ENCODE results near the gene MINPP1.
"Not testable (repeated sequence)": the region's sequence is repeated elsewhere in the genome, so short reads cannot be mapped to it uniquely, and the experiment has no call there.

The MINPP1 gene

DNA sequence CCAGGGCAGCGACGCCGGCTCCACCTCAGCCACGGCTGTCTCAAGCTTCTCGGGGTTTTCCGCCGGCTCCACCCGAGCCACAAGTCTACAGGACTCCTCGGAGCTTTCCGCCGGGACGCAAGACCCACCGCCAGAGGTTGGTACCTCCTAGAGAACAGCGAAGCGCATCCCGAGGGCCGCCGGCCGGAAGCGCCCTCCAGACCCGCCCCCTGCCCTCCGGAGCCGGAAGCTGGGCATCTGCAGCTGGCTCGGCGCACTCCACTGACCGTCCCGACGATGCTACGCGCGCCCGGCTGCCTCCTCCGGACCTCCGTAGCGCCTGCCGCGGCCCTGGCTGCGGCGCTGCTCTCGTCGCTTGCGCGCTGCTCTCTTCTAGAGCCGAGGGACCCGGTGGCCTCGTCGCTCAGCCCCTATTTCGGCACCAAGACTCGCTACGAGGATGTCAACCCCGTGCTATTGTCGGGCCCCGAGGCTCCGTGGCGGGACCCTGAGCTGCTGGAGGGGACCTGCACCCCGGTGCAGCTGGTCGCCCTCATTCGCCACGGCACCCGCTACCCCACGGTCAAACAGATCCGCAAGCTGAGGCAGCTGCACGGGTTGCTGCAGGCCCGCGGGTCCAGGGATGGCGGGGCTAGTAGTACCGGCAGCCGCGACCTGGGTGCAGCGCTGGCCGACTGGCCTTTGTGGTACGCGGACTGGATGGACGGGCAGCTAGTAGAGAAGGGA, at the start of gene MINPP1:
Gene MINPP1 (plus strand): TSS at position 254 of the 726 bp plus-strand sequence. CDS start 23 bp downstream, at position 277.
- DNase-seq (ENCODE audit: low read depth), result peak; percentile 88
- peak within 1 kb of the TSS; percentile 85 for H3K4me3 ChIP-seq (ENCODE audit: low read depth, low read length)
- TF ChIP-seq CTCF (IDR thresholded peaks at IDR 0.05; ENCODE audit: insufficient read depth, low read depth, low read length, missing control alignments), result no peak

GRCh38 chr10:87456586-87457220, 48.0 kb upstream of the MINPP1 start:
- not testable (repeated sequence) for H3K4me3 ChIP-seq (ENCODE audit: low read depth, low read length); DNase-seq (ENCODE audit: low read depth)

GRCh38 chr10:87461751-87462150, 42.9 kb upstream of the MINPP1 start:
- not testable (repeated sequence) for DNase-seq (ENCODE audit: low read depth); H3K4me3 ChIP-seq (ENCODE audit: low read depth, low read length)

DNA sequence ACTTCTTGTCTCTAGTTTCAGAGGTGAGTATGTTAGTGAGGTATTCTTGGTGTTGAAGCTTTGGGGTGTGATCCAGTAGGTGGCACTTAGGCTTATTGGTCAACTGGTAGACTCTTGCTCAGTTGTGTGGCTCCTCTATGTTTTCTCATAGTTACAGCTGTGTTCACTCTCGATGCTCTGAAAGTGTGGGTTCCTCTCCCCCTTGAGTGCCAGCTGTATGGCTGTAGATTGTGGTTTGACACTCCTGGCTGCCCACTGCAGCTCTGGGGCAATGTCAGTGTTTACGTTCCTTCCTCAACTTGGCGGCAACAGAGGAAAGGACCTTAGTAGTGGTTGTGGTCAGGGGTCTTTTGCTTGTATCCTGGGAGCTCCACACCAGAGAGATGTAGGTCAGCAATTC, 37.8 kb upstream of the MINPP1 start:
- DNase-seq (ENCODE audit: low read depth); H3K4me3 ChIP-seq (ENCODE audit: low read depth, low read length): not testable (repeated sequence)

- not testable (repeated sequence) for DNase-seq (ENCODE audit: low read depth); H3K4me3 ChIP-seq (ENCODE audit: low read depth, low read length)
These were observed 16.0 kb upstream of the MINPP1 start for GRCh38 chr10:87488733-87489132.

DNA sequence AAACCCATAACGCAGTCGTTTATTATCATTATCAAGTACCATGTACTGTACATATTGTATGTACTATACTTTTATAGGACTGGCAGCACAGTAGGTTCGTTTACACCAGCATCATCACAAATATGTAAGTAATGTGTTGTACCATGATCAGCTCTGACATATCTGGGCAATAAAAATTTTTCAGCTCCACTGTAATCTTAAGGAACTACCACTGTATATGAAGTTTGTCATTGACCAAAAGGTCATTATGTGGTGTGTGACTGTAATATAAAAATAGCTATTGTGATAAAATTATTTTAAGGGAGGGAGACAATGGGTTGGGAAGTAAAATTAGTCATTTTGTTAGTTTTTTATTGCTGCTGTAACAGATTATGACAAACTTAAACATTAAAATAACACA, 14.4 kb upstream of the MINPP1 start:
- DNase-seq (ENCODE audit: low read depth); H3K4me3 ChIP-seq (ENCODE audit: low read depth, low read length): not testable (repeated sequence)

- DNase-seq (ENCODE audit: low read depth); H3K4me3 ChIP-seq (ENCODE audit: low read depth, low read length): not testable (repeated sequence)
These were observed 12.2 kb upstream of the MINPP1 start for GRCh38 chr10:87492450-87492849.

GRCh38 chr10:87495446-87495845, 9.2 kb upstream of the MINPP1 start:
- not testable (repeated sequence) for H3K4me3 ChIP-seq (ENCODE audit: low read depth, low read length); DNase-seq (ENCODE audit: low read depth)

DNA sequence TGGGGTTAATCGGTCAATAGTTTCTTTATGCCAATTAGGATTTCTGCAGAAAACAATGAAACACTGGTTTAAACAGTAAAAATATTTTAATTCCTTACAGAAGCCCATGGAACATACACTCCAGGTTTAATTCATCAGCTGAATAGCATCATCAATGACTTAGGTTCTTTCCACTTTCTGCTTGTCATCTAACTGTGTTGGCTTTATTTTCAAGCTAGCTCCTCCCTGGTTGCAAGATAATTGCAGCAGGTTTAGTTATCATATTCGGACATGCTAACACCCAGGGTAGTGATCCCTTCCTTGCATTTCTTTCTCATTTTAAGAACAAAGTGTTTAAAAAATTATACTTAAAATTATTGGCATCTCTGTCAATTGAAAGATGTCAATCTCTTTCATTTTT, 7.3 kb upstream of the MINPP1 start:
- H3K4me3 ChIP-seq (ENCODE audit: low read depth, low read length); DNase-seq (ENCODE audit: low read depth): not testable (repeated sequence)

GRCh38 chr10:87498106-87498789, 6.4 kb upstream of the MINPP1 start:
- H3K4me3 ChIP-seq (ENCODE audit: low read depth, low read length); DNase-seq (ENCODE audit: low read depth): not testable (repeated sequence)

GRCh38 chr10:87500646-87501048, 4.0 kb upstream of the MINPP1 start:
- no peak for TF ChIP-seq CTCF (IDR thresholded peaks at IDR 0.05; ENCODE audit: insufficient read depth, low read depth, low read length, missing control alignments)
- DNase-seq (ENCODE audit: low read depth), result no peak
- H3K4me3 ChIP-seq (ENCODE audit: low read depth, low read length), result no peak overlapping the region

DNA sequence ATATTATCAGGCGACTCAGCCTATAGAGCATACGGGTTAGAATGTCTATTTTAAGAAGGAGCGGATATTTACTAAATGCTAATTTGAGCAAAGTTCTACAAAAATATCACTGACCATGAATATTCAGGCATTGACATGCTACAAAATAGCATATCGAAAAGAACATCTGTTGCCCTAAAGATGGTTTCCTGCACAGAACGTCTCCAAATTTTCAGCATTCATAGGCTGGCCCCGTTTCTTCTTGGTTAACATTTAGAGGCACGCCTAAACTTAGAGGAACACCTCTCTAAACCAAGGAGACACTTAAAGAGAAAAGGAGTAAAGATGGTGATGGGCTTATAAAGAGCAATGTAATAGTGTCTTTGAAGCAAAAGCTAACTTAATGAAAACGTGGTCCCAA, 1.3 kb upstream of the MINPP1 start:
- no peak for TF ChIP-seq CTCF (IDR thresholded peaks at IDR 0.05; ENCODE audit: insufficient read depth, low read depth, low read length, missing control alignments)
- H3K4me3 ChIP-seq (ENCODE audit: low read depth, low read length), result no peak overlapping the region

More for the DNA sequence above, 1.3 kb upstream of the MINPP1 start:
- DNase-seq (ENCODE audit: low read depth), result no peak

Data from GM12865 (cell line).